ENCODE measurements around the gene NEK11.

DNA sequence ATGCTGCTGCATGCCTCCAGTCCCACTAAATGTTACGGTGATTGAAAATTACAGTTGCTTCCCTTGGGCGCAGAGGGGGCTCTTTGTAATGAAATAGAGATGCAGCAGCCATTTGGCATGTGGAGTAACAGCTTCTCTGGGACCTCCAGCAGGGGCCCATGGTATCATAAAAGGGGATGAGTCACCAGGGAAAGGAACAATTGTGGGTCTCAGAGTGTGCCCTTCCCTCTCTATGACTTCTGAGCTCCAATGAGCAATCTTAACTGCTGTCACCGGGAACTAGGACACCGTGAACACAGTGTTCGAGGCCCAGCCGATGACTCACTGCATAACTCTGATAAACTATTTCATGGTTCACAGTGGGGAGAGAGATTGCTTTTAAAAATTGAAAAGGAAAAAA is 190.1 kb downstream of the NEK11 start:
- TF ChIP-seq POLR2AphosphoS5 (IDR thresholded peaks at IDR 0.05) (no peak), POLR2A (IDR thresholded peaks at IDR 0.05) (no peak)
- TF ChIP-seq, protein P1, sequence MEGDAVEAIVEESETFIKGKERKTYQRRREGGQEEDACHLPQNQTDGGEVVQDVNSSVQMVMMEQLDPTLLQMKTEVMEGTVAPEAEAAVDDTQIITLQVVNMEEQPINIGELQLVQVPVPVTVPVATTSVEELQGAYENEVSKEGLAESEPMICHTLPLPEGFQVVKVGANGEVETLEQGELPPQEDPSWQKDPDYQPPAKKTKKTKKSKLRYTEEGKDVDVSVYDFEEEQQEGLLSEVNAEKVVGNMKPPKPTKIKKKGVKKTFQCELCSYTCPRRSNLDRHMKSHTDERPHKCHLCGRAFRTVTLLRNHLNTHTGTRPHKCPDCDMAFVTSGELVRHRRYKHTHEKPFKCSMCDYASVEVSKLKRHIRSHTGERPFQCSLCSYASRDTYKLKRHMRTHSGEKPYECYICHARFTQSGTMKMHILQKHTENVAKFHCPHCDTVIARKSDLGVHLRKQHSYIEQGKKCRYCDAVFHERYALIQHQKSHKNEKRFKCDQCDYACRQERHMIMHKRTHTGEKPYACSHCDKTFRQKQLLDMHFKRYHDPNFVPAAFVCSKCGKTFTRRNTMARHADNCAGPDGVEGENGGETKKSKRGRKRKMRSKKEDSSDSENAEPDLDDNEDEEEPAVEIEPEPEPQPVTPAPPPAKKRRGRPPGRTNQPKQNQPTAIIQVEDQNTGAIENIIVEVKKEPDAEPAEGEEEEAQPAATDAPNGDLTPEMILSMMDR (IDR thresholded peaks at IDR 0.05), result no peak
